Measurements from ENCODE around the gene MAPK4.
"Not testable (repeated sequence)": the region's sequence is repeated elsewhere in the genome, so short reads cannot be mapped to it uniquely, and the experiment has no call there.

The MAPK4 gene

DNA sequence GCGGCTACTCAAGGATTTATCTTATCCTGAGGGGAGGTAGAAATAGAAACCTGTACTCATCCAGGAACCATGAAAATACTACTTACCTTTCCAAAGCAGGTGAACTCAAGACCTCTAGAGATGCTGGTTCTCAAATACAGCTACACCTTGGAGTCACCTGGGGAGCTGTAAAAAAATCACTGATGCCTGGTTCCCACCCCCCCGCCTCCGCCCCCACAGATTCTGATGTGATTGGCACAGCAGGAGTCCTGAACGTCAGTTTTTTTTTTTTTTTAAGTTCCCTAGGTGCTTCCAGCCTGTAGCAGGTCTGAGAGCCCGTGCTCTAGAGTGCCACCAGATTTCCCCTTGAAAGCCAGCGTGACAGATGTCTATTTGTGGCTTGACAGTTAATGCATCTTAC, 146.3 kb downstream of the MAPK4 start:
- H3K4me3 ChIP-seq (ENCODE audit: low read depth, low read length), result no peak overlapping the region
- TF ChIP-seq, protein P1, sequence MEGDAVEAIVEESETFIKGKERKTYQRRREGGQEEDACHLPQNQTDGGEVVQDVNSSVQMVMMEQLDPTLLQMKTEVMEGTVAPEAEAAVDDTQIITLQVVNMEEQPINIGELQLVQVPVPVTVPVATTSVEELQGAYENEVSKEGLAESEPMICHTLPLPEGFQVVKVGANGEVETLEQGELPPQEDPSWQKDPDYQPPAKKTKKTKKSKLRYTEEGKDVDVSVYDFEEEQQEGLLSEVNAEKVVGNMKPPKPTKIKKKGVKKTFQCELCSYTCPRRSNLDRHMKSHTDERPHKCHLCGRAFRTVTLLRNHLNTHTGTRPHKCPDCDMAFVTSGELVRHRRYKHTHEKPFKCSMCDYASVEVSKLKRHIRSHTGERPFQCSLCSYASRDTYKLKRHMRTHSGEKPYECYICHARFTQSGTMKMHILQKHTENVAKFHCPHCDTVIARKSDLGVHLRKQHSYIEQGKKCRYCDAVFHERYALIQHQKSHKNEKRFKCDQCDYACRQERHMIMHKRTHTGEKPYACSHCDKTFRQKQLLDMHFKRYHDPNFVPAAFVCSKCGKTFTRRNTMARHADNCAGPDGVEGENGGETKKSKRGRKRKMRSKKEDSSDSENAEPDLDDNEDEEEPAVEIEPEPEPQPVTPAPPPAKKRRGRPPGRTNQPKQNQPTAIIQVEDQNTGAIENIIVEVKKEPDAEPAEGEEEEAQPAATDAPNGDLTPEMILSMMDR (IDR thresholded peaks at IDR 0.05; ENCODE audit: borderline replicate concordance, insufficient read depth, low read depth, low read length), result no peak

DNA sequence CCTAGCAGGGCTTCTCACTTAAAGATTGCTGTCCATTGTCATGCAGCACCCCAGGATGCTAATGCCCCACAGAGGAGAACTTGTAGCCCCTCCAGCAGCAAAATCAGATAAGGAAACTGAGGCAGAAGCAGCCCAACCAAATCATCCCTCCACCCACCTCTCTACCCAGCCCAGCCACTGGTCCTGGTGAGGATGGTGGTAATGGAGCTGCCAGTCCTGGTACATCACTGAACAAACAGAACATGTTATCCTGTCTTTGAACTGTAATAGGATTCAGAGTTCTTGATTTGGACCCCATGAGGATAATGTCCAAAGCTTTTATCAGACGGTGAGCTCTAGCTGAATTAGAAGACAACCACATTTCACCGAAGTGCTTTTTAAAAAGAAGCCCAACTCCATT, 146.8 kb downstream of the MAPK4 start:
- H3K4me3 ChIP-seq (ENCODE audit: low read depth, low read length), result no peak overlapping the region
- TF ChIP-seq, protein P1 (IDR thresholded peaks at IDR 0.05; ENCODE audit: borderline replicate concordance, insufficient read depth, low read depth, low read length), result no peak

DNA sequence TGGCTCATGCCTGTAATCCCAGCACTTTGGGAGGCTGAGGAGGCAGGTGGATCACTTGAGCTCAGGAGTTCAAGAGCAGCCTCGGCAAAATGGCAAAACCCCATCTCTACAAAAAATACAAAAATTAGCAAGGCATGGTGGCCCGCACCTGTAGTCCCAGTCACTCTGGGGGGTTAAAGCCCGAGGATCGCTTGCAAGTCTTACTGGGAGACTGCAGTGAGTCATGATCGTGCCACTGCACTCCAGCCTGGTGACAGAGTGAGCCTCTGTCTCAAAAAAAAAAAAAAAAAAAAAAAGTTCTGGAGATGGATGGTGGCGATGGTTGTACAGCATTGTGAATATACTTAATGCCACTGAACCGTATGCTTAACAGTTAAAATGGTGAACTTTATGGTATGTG, 147.4 kb downstream of the MAPK4 start:
- not testable (repeated sequence) for H3K4me3 ChIP-seq (ENCODE audit: low read depth, low read length)

DNA sequence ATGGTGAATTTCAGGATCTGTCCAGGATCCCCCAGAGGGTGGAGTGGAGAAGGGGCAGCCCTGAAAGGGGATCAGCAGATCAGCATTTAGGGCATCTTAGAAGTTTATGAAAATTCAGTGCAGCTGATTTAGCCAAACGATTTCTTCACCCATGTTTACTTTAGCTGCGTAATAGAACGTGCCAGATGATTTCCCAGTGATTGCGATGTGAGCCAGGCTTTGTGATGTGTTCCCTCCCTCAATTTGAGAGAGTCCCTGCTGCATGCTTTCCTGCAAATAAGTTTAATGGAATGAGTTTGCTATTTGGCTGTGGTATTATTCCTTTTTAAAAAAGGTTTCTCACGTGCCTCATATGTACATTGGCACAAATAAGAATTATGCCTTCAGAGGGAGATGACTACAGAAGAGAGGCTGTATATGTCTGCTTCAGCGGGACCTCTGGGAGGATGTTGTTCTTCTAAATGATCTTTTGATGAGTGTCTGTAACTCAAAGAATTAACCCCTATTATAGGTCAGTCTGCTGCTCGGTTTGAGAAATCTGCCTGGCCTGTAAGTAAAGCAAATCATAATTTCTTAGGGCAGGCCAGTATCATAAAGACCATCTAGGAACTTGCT, 148.1 kb downstream of the MAPK4 start:
- TF ChIP-seq, protein P1 (IDR thresholded peaks at IDR 0.05; ENCODE audit: borderline replicate concordance, insufficient read depth, low read depth, low read length), result no peak
- no peak overlapping the region for H3K4me3 ChIP-seq (ENCODE audit: low read depth, low read length)

DNA sequence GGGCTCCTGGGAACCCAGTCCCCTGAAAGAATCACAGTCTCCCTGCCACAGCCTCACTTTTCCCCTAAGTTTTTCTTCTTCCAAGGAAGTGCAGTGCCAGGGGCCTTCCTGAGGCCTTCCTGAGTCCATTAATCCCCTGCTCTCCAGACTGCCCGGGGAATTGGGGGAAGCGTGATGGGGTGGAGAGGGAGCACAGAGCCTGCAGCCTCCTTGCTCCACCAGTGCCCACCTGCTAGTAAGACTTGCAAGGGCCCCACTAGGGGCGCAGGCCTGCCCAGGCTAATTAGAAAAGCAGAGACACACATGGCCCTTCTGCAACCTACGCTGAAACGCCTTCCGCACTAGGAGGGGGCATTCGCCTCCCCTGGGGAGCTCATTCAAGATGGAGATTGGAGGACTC, 149.3 kb downstream of the MAPK4 start:
- H3K4me3 ChIP-seq (ENCODE audit: low read depth, low read length), result no peak overlapping the region
- TF ChIP-seq, protein P1 (IDR thresholded peaks at IDR 0.05; ENCODE audit: borderline replicate concordance, insufficient read depth, low read depth, low read length), result 0 out of 2 replicates have a peak, but pooled peaks have one; percentile 9

DNA sequence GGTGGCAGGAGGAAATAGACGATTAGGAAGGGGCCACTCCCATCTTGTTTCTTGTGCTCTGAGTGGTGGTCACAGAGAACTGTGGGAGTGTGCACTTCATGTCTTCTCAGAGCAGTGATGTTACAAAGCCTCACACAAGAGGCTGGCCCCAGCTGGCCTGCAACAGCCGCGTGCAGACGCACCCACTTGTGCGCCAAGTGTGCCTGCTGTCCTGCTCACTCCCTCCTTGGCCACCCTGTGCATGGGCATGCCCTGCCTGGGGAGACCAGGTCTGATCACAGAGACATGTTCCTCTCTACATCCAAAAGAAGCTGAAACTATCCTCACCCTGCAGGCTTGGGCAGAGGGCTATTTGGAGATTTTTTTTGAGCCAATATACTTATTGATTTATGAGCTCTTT, 151.5 kb downstream of the MAPK4 start:
- no peak overlapping the region for H3K4me3 ChIP-seq (ENCODE audit: low read depth, low read length)
- TF ChIP-seq, protein P1 (IDR thresholded peaks at IDR 0.05; ENCODE audit: borderline replicate concordance, insufficient read depth, low read depth, low read length), result no peak

DNA sequence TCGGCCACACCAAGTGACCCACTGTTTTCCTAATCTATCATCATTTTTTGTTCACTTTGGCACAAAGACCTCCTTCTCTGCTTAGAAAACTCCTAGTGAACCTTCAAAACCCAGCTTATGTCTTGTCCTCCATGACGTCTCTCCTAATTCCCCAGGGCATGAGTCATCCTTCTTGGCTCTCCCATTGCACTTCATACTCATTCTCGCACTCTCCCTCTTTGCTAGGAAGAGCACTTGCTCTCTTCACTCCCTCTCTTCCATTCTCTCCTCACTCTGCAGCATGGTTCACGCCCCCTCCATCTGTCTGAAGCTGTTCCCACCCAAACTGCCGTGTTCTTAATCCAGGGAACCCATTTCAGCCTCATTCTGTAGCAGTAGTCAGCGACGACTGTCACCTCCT, 156.0 kb downstream of the MAPK4 start:
- TF ChIP-seq, protein P1 (IDR thresholded peaks at IDR 0.05; ENCODE audit: borderline replicate concordance, insufficient read depth, low read depth, low read length), result no peak
- no peak overlapping the region for H3K4me3 ChIP-seq (ENCODE audit: low read depth, low read length)

DNA sequence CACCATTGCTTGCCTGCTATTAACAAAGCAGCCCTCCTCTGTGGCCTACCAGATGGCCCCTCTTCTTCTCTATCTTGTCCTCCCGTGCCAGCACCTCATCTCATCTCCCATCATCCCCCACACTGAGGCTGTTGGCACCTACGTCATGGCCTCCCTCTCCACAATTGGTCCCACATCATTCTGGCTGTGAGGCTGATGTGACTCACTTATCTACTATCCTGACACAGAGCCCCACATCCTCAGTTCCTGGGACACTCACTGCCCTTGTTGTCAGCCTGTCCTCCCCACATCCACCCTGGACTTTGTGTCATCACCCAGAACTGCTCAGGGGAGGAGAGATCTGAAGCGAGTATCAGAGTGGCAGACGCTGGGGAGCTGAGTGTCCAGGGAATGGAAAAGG, 157.0 kb downstream of the MAPK4 start:
- H3K4me3 ChIP-seq (ENCODE audit: low read depth, low read length), result no peak overlapping the region
- TF ChIP-seq, protein P1 (IDR thresholded peaks at IDR 0.05; ENCODE audit: borderline replicate concordance, insufficient read depth, low read depth, low read length), result no peak
